Measurements from ENCODE around the gene PSMD9. TPM values are rescaled to one million over a fixed set of nuclear protein-coding genes. Genes with fewer than 3 reads are reported as not detected.

The PSMD9 gene
- total and polyA plus RNA-seq, 2 experiments from 2014 or later, result 110 to 132 TPM

- DNase-seq (ENCODE audit: low read depth in 1 of 2, low spot score in 1 of 2), result no peak
- H3K9me3 ChIP-seq (ENCODE audit: low read depth), result no peaks in the 10 kb centered on the region
- no peaks in the 10 kb centered on the region for H3K4me1 ChIP-seq (ENCODE audit: low read depth)
- H3K27me3 ChIP-seq, result no peaks in the 10 kb centered on the region
- no peak overlapping the region for H3K27ac ChIP-seq
- no peak for TF ChIP-seq CTCF (IDR thresholded peaks at IDR 0.05; ENCODE audit: low read depth, low read length)
- no peak overlapping the region for H3K4me3 ChIP-seq
- no peaks in the 10 kb centered on the region for H3K36me3 ChIP-seq
Measured at GRCh38 chr12:121930862-121931261, 42.3 kb downstream of the PSMD9 start.

- no peak for TF ChIP-seq CTCF (IDR thresholded peaks at IDR 0.05; ENCODE audit: low read depth, low read length)
- H3K36me3 ChIP-seq, result no peaks in the 10 kb centered on the region
- H3K4me1 ChIP-seq (ENCODE audit: low read depth), result no peaks in the 10 kb centered on the region
- no peak for DNase-seq (ENCODE audit: low read depth in 1 of 2, low spot score in 1 of 2)
- H3K9me3 ChIP-seq (ENCODE audit: low read depth), result no peaks in the 10 kb centered on the region
- H3K4me3 ChIP-seq, result no peak overlapping the region
- H3K27ac ChIP-seq, result no peak overlapping the region
- H3K27me3 ChIP-seq, result no peaks in the 10 kb centered on the region
Measured at GRCh38 chr12:121932176-121932536, 43.6 kb downstream of the PSMD9 start.

GRCh38 chr12:121932914-121933521 lies 44.4 kb downstream of the PSMD9 start:
- DNase-seq (ENCODE audit: low read depth in 1 of 2, low spot score in 1 of 2), result no peak
- Histone ChIP-seq H3K27ac (no peak overlapping the region), H3K27me3 (no peaks in the 10 kb centered on the region), H3K4me3 (no peak overlapping the region), H3K36me3 (no peaks in the 10 kb centered on the region), H3K4me1 (ENCODE audit: low read depth) (no peaks in the 10 kb centered on the region), H3K9me3 (ENCODE audit: low read depth) (no peaks in the 10 kb centered on the region)
- TF ChIP-seq CTCF (IDR thresholded peaks at IDR 0.05; ENCODE audit: low read depth, low read length), result no peak

GRCh38 chr12:121933522-121934308 lies 45.1 kb downstream of the PSMD9 start:
- Histone ChIP-seq H3K27ac (no peak overlapping the region), H3K4me3 (no peak overlapping the region), H3K4me1 (ENCODE audit: low read depth) (no peaks in the 10 kb centered on the region), H3K27me3 (no peaks in the 10 kb centered on the region), H3K36me3 (no peaks in the 10 kb centered on the region), H3K9me3 (ENCODE audit: low read depth) (no peaks in the 10 kb centered on the region)
- peak; percentile 25 for TF ChIP-seq CTCF (IDR thresholded peaks at IDR 0.05; ENCODE audit: low read depth, low read length)
- DNase-seq (ENCODE audit: low read depth in 1 of 2, low spot score in 1 of 2), result peak; percentile 55 to 63

- Histone ChIP-seq H3K27me3 (no peaks in the 10 kb centered on the region), H3K9me3 (ENCODE audit: low read depth) (no peaks in the 10 kb centered on the region), H3K4me3 (no peak overlapping the region), H3K4me1 (ENCODE audit: low read depth) (no peaks in the 10 kb centered on the region), H3K36me3 (no peaks in the 10 kb centered on the region), H3K27ac (no peak overlapping the region)
- TF ChIP-seq CTCF (IDR thresholded peaks at IDR 0.05; ENCODE audit: low read depth, low read length), result no peak
- DNase-seq (ENCODE audit: low read depth in 1 of 2, low spot score in 1 of 2), result no peak
Measured at GRCh38 chr12:121934309-121934664, 45.7 kb downstream of the PSMD9 start.
